HG03280 (cell line): ENCODE results near the gene PLEKHA7.
"Not testable (repeated sequence)": the region's sequence is repeated elsewhere in the genome, so short reads cannot be mapped to it uniquely, and the experiment has no call there.

ENCODE experiments used
- ATAC-seq: cut with Tn5 transposase; IDR thresholded peaks from one replicate; pipeline ENCODE4 v1.9.1; 2021; ENCODE audit warnings: mild to moderate bottlenecking, moderate library complexity; ENCODE audit not compliant: unreplicated experiment

PLEKHA7 gene

GRCh38 chr11:16918543-16919182 lies 95.6 kb downstream of the PLEKHA7 start:
- not testable (repeated sequence) for ATAC-seq

- ATAC-seq, result no peak
Observed at GRCh38 chr11:16917941-16918340, 96.3 kb downstream of the PLEKHA7 start.

GRCh38 chr11:16912692-16913111 lies 101.5 kb downstream of the PLEKHA7 start:
- ATAC-seq, result no peak

- ATAC-seq, result no peak
Observed at GRCh38 chr11:16911658-16912057, 102.6 kb downstream of the PLEKHA7 start.

- no peak for ATAC-seq
Observed at GRCh38 chr11:16911186-16911585, 103.0 kb downstream of the PLEKHA7 start.

- ATAC-seq, result peak; percentile 81
Observed at GRCh38 chr11:16909359-16910035, 104.7 kb downstream of the PLEKHA7 start.

GRCh38 chr11:16905375-16905774 lies 108.8 kb downstream of the PLEKHA7 start:
- ATAC-seq, result no peak

- not testable (repeated sequence) for ATAC-seq
Observed at GRCh38 chr11:16904761-16905160, 109.5 kb downstream of the PLEKHA7 start.

GRCh38 chr11:16902781-16903378 lies 111.3 kb downstream of the PLEKHA7 start:
- peak; percentile 70 for ATAC-seq

GRCh38 chr11:16902182-16902581 lies 112.0 kb downstream of the PLEKHA7 start:
- ATAC-seq, result peak; percentile 78

GRCh38 chr11:16900491-16900890 lies 113.7 kb downstream of the PLEKHA7 start:
- ATAC-seq, result no peak

- ATAC-seq, result no peak
Observed at GRCh38 chr11:16899708-16900303, 114.4 kb downstream of the PLEKHA7 start.

- no peak for ATAC-seq
Observed at GRCh38 chr11:16898274-16898985, 115.8 kb downstream of the PLEKHA7 start.

- ATAC-seq, result no peak
Observed at GRCh38 chr11:16897470-16898061, 116.6 kb downstream of the PLEKHA7 start.

GRCh38 chr11:16896729-16897469 lies 117.3 kb downstream of the PLEKHA7 start:
- no peak for ATAC-seq

- no peak for ATAC-seq
Observed at GRCh38 chr11:16895306-16895705, 118.9 kb downstream of the PLEKHA7 start.

- no peak for ATAC-seq
Observed at GRCh38 chr11:16893456-16894066, 120.7 kb downstream of the PLEKHA7 start.

GRCh38 chr11:16891964-16892363 lies 122.2 kb downstream of the PLEKHA7 start:
- no peak for ATAC-seq

- no peak for ATAC-seq
Observed at GRCh38 chr11:16891165-16891564, 123.0 kb downstream of the PLEKHA7 start.

GRCh38 chr11:16890442-16890841 lies 123.8 kb downstream of the PLEKHA7 start:
- no peak for ATAC-seq
